HAP-1 (cell line): Measurements from ENCODE around the gene INPP4A.

Source experiments
- DNase-seq, 2 experiments: peaks; one replicate each; pipeline ENCODE4 v3.0.0-alpha.2; 2016 to 2020; ENCODE audit warnings: low spot score in 2 of 2
- H3K27me3 ChIP-seq: fragments of 250-450 bp; sonication (Bioruptor Pico); 2 replicates; pipeline ENCODE4 v1.5.1; 2020; ENCODE audit warnings: low read depth, mild to moderate bottlenecking, moderate library complexity
- H3K36me3 ChIP-seq: fragments of 250-450 bp; sonication (Bioruptor Pico); replicated peaks from 2 replicates; pipeline ENCODE4 v1.5.1; 2020; ENCODE audit warnings: mild to moderate bottlenecking
- H3K4me1 ChIP-seq: fragments of 250-450 bp; sonication (Bioruptor Pico); 2 replicates; pipeline ENCODE4 v1.5.1; 2020; ENCODE audit warnings: mild to moderate bottlenecking
- H3K4me3 ChIP-seq: fragments of 250-450 bp; sonication (Bioruptor Pico); 2 replicates; pipeline ENCODE4 v1.5.1; 2020; ENCODE audit warnings: mild to moderate bottlenecking, moderate library complexity
- H3K9me3 ChIP-seq: fragments of 250-450 bp; sonication (Bioruptor Pico); 2 replicates; pipeline ENCODE4 v1.5.1; 2020; ENCODE audit warnings: mild to moderate bottlenecking, moderate library complexity
- in situ Hi-C: fragments of 300-500 bp; cut with MboI; formaldehyde crosslinking; loops from 3 replicates; pipeline ENCODE4 v1.14.3; 2020; ENCODE audit warnings: low sequenced_read_pairs, inconsistent platforms, mixed read lengths

The INPP4A gene

GRCh38 chr2:98479959-98480524 lies 35.4 kb downstream of the INPP4A start:
- Histone ChIP-seq H3K4me1 (peaks cover 6% of the 10 kb centered on the region), H3K9me3 (no peaks in the 10 kb centered on the region), H3K36me3 (no peaks in the 10 kb centered on the region), H3K27me3 (no peaks in the 10 kb centered on the region), H3K4me3 (no peak overlapping the region)
- DNase-seq, result peak in 1 of 2 experiments; percentile 21
- in situ Hi-C loops, result no loop called here

GRCh38 chr2:98480598-98480997 lies 35.9 kb downstream of the INPP4A start:
- H3K4me3 ChIP-seq, result no peak overlapping the region
- H3K27me3 ChIP-seq, result no peaks in the 10 kb centered on the region
- H3K36me3 ChIP-seq, result no peaks in the 10 kb centered on the region
- in situ Hi-C loops, result no loop called here
- H3K9me3 ChIP-seq, result no peaks in the 10 kb centered on the region
- H3K4me1 ChIP-seq, result peaks cover 6% of the 10 kb centered on the region
- no peak for DNase-seq

GRCh38 chr2:98482362-98482761 lies 37.7 kb downstream of the INPP4A start:
- in situ Hi-C loops, result no loop called here
- no peaks in the 10 kb centered on the region for H3K27me3 ChIP-seq
- no peaks in the 10 kb centered on the region for H3K9me3 ChIP-seq
- H3K4me1 ChIP-seq, result no peaks in the 10 kb centered on the region
- DNase-seq, result no peak
- H3K36me3 ChIP-seq, result no peaks in the 10 kb centered on the region
- H3K4me3 ChIP-seq, result no peak overlapping the region

GRCh38 chr2:98483257-98483861 lies 38.7 kb downstream of the INPP4A start:
- DNase-seq, result no peak

GRCh38 chr2:98484121-98484557 lies 39.5 kb downstream of the INPP4A start:
- no peak for DNase-seq
- H3K4me1 ChIP-seq, result no peaks in the 10 kb centered on the region
- no peak overlapping the region for H3K4me3 ChIP-seq
- H3K9me3 ChIP-seq, result no peaks in the 10 kb centered on the region
- no peaks in the 10 kb centered on the region for H3K27me3 ChIP-seq
- no peaks in the 10 kb centered on the region for H3K36me3 ChIP-seq
- in situ Hi-C loops, result no loop called here

More at GRCh38 chr2:98483257-98483861, 38.7 kb downstream of the INPP4A start:
- Histone ChIP-seq H3K9me3 (no peaks in the 10 kb centered on the region), H3K27me3 (no peaks in the 10 kb centered on the region), H3K36me3 (no peaks in the 10 kb centered on the region), H3K4me1 (no peaks in the 10 kb centered on the region), H3K4me3 (no peak overlapping the region)
- in situ Hi-C loops, result no loop called here

GRCh38 chr2:98484652-98485452 lies 40.2 kb downstream of the INPP4A start:
- H3K9me3 ChIP-seq, result no peaks in the 10 kb centered on the region
- H3K27me3 ChIP-seq, result no peaks in the 10 kb centered on the region
- DNase-seq, result no peak
- no peaks in the 10 kb centered on the region for H3K36me3 ChIP-seq
- in situ Hi-C loops, result no loop called here
- H3K4me1 ChIP-seq, result no peaks in the 10 kb centered on the region
- H3K4me3 ChIP-seq, result no peak overlapping the region

GRCh38 chr2:98485453-98485755 lies 40.7 kb downstream of the INPP4A start:
- DNase-seq, result no peak
- H3K36me3 ChIP-seq, result no peaks in the 10 kb centered on the region
- H3K4me1 ChIP-seq, result no peaks in the 10 kb centered on the region
- H3K4me3 ChIP-seq, result no peak overlapping the region
- in situ Hi-C loops, result no loop called here
- no peaks in the 10 kb centered on the region for H3K9me3 ChIP-seq
- H3K27me3 ChIP-seq, result no peaks in the 10 kb centered on the region

GRCh38 chr2:98486374-98486981 lies 41.8 kb downstream of the INPP4A start:
- Histone ChIP-seq H3K27me3 (no peaks in the 10 kb centered on the region), H3K4me3 (no peak overlapping the region), H3K36me3 (no peaks in the 10 kb centered on the region), H3K4me1 (no peaks in the 10 kb centered on the region), H3K9me3 (no peaks in the 10 kb centered on the region)
- in situ Hi-C loops, result no loop called here
- no peak for DNase-seq

- in situ Hi-C loops, result no loop called here
- no peaks in the 10 kb centered on the region for H3K36me3 ChIP-seq
- no peak overlapping the region for H3K4me3 ChIP-seq
Observed at GRCh38 chr2:98487101-98487805, 42.6 kb downstream of the INPP4A start.

GRCh38 chr2:98487806-98488189 lies 43.1 kb downstream of the INPP4A start:
- no peaks in the 10 kb centered on the region for H3K9me3 ChIP-seq
- no peaks in the 10 kb centered on the region for H3K27me3 ChIP-seq
- no peaks in the 10 kb centered on the region for H3K36me3 ChIP-seq
- peak; percentile 28 to 64 for DNase-seq
- in situ Hi-C loops, result no loop called here
- H3K4me1 ChIP-seq, result no peaks in the 10 kb centered on the region
- no peak overlapping the region for H3K4me3 ChIP-seq

More at GRCh38 chr2:98487101-98487805, 42.6 kb downstream of the INPP4A start:
- Histone ChIP-seq H3K9me3 (no peaks in the 10 kb centered on the region), H3K27me3 (no peaks in the 10 kb centered on the region), H3K4me1 (no peaks in the 10 kb centered on the region)
- no peak for DNase-seq

- DNase-seq, result no peak
- H3K27me3 ChIP-seq, result no peaks in the 10 kb centered on the region
- H3K4me1 ChIP-seq, result no peaks in the 10 kb centered on the region
- in situ Hi-C loops, result no loop called here
- H3K36me3 ChIP-seq, result no peaks in the 10 kb centered on the region
- H3K4me3 ChIP-seq, result no peak overlapping the region
- H3K9me3 ChIP-seq, result no peaks in the 10 kb centered on the region
Observed at GRCh38 chr2:98488252-98488651, 43.6 kb downstream of the INPP4A start.

- DNase-seq, result no peak
- H3K36me3 ChIP-seq, result no peaks in the 10 kb centered on the region
- H3K4me1 ChIP-seq, result no peaks in the 10 kb centered on the region
- no peaks in the 10 kb centered on the region for H3K27me3 ChIP-seq
- H3K4me3 ChIP-seq, result no peak overlapping the region
- peaks cover 3% of the 10 kb centered on the region; the same call in 1 of the 2 replicates for H3K9me3 ChIP-seq
- in situ Hi-C loops, result no loop called here
Observed at GRCh38 chr2:98489486-98489885, 44.8 kb downstream of the INPP4A start.

GRCh38 chr2:98489971-98490962 lies 45.6 kb downstream of the INPP4A start:
- Histone ChIP-seq H3K27me3 (no peaks in the 10 kb centered on the region), H3K4me3 (no peak overlapping the region), H3K9me3 (peaks cover 3% of the 10 kb centered on the region; the same call in 1 of the 2 replicates), H3K4me1 (no peaks in the 10 kb centered on the region), H3K36me3 (no peaks in the 10 kb centered on the region)
- no peak for DNase-seq
- in situ Hi-C loops, result no loop called here
